ENCODE measurements around the gene GPALPP1. TPM values are rescaled to one million over a fixed set of nuclear protein-coding genes. Genes with fewer than 3 reads are reported as not detected.

The GPALPP1 gene
- total and polyA plus RNA-seq, 8 donors, result 8.1 to 42.6 (median 20.3) TPM

GRCh38 chr13:45073809-45074208, 84.5 kb downstream of the GPALPP1 start:
- H3K27ac ChIP-seq, result no peak overlapping the region
- H3K36me3 ChIP-seq, result no peaks in the 10 kb centered on the region
- no peaks in the 10 kb centered on the region for H3K9me3 ChIP-seq
- H3K4me3 ChIP-seq, result no peak overlapping the region
- H3K27me3 ChIP-seq, result peaks cover 0 to 3% (median 0%) of the 10 kb centered on the region in 3 donors
- no peak for TF ChIP-seq CTCF (IDR thresholded peaks at IDR 0.05)
- TF ChIP-seq EP300 (IDR thresholded peaks at IDR 0.05), result no peak
- TF ChIP-seq POLR2AphosphoS5 (IDR thresholded peaks at IDR 0.05), result no peak
- no peak for TF ChIP-seq POLR2A (IDR thresholded peaks at IDR 0.05)
- DNase-seq, result no peak
- intact Hi-C loops (cut with DNase I; ENCODE audit: low total_unique reads), result no loop called here
- whole genome bisulfite sequencing, 5 donors, result 71 to 81% (median 74%) methylated on average over 4 of the region's 4 CpGs
- no peaks in the 10 kb centered on the region for H3K4me1 ChIP-seq

- Histone ChIP-seq H3K27me3 (peaks cover 0 to 3% (median 0%) of the 10 kb centered on the region in 3 donors), H3K9me3 (no peaks in the 10 kb centered on the region), H3K27ac (no peak overlapping the region), H3K4me1 (no peaks in the 10 kb centered on the region), H3K36me3 (no peaks in the 10 kb centered on the region), H3K4me3 (no peak overlapping the region)
- TF ChIP-seq POLR2A (IDR thresholded peaks at IDR 0.05), result no peak
- no peak for TF ChIP-seq CTCF (IDR thresholded peaks at IDR 0.05)
- TF ChIP-seq POLR2AphosphoS5 (IDR thresholded peaks at IDR 0.05), result no peak
- no peak for TF ChIP-seq EP300 (IDR thresholded peaks at IDR 0.05)
- 80 to 86% (median 82%) methylated on average over 6 of the region's 6 CpGs for WGBS, 5 donors
- intact Hi-C loops (cut with DNase I; ENCODE audit: low total_unique reads), result no loop called here
- no peak for DNase-seq
These were observed 85.4 kb downstream of the GPALPP1 start for GRCh38 chr13:45074721-45075120.

- H3K4me3 ChIP-seq, result no peak overlapping the region
- DNase-seq, result no peak
- no peaks in the 10 kb centered on the region for H3K27me3 ChIP-seq
- intact Hi-C loops (cut with DNase I; ENCODE audit: low total_unique reads), result no loop called here
- WGBS, 5 donors, result 67 to 88% (median 75%) methylated on average over 1 of the region's 1 CpG
- no peaks in the 10 kb centered on the region for H3K4me1 ChIP-seq
- TF ChIP-seq POLR2A (IDR thresholded peaks at IDR 0.05) (no peak), POLR2AphosphoS5 (IDR thresholded peaks at IDR 0.05) (no peak), EP300 (IDR thresholded peaks at IDR 0.05) (no peak), CTCF (IDR thresholded peaks at IDR 0.05) (no peak)
- H3K9me3 ChIP-seq, result no peaks in the 10 kb centered on the region
- H3K27ac ChIP-seq, result no peak overlapping the region
- H3K36me3 ChIP-seq, result no peaks in the 10 kb centered on the region
These were observed 88.7 kb downstream of the GPALPP1 start for GRCh38 chr13:45078003-45078402.

Small RNA genes within 50 kb of the gene (small RNA-seq; reads per million reads assigned to genes)
- 0 to 0.20 (median 0.05) reads per million in 4 donors for gene RN7SL49P

Other genes with a start within 250 kb of the GPALPP1 start
- gene NUFIP1, start 67 bp upstream of the GPALPP1 start, total RNA-seq, result 1 to 10 TPM in 3 of 5 donors, not detected in 2; 1.3 to 4.4 (median 1.7) TPM
- gene NUFIP1, start 67 bp upstream of the GPALPP1 start, polyA plus RNA-seq, result 1 to 10 TPM; 2.4 to 3.2 (median 2.5) TPM
- gene GTF2F2, start 131.0 kb downstream of the GPALPP1 start, total RNA-seq, result 10 to 100 TPM in 4 of 5 donors, 1 to 10 TPM in 1; 8.7 to 30.7 (median 16.3) TPM
- 10 to 100 TPM; 11.0 to 17.3 (median 16.0) TPM for gene GTF2F2, start 131.0 kb downstream of the GPALPP1 start, polyA plus RNA-seq
- not detected for gene KCTD4, start 211.5 kb downstream of the GPALPP1 start, total RNA-seq
- gene KCTD4, start 211.5 kb downstream of the GPALPP1 start, polyA plus RNA-seq, result under 1 TPM in 1 of 3 donors, not detected in 2; 0.10 TPM

Measured in stomach (tissue), 9 donors.